ENCODE results near the gene SLC9B2.

Gene SLC9B2

GRCh38 chr4:103111598-103111997, 35.0 kb upstream of the SLC9B2 start:
- H2AFZ ChIP-seq (ENCODE audit: insufficient read depth, low read length, poor library complexity) = no peak overlapping the region
- no CpG with 5 or more reads among the region's 4 CpGs for WGBS (ENCODE audit: extremely low coverage, insufficient coverage, insufficient read length)
- no peak overlapping the region for H3K4me2 ChIP-seq (ENCODE audit: low read length)
- H2AK5ac ChIP-seq (ENCODE audit: low read length) = no peak overlapping the region
- no peak overlapping the region for H3K4ac ChIP-seq (ENCODE audit: low read depth, low read length)
- H3K18ac ChIP-seq (ENCODE audit: low read length) = no peak overlapping the region
- H4K12ac ChIP-seq (ENCODE audit: low read depth, low read length) = no peak overlapping the region
- DNase-seq = no peak
- no peaks in the 10 kb centered on the region for H3K79me2 ChIP-seq (ENCODE audit: control insufficient read depth, insufficient read depth, low read length, poor library complexity)
- H3K4me1 ChIP-seq (ENCODE audit: control insufficient read depth in 1 of 2, insufficient read depth in 2 of 2, low read length in 2 of 2) = no peaks in the 10 kb centered on the region
- no peak overlapping the region for H4K8ac ChIP-seq (ENCODE audit: low read depth, low read length)
- H3K9ac ChIP-seq (ENCODE audit: low read length) = no peak overlapping the region
- H3K14ac ChIP-seq (ENCODE audit: low read length) = no peak overlapping the region
- no peak overlapping the region for H2BK12ac ChIP-seq (ENCODE audit: low read length)
- H2BK120ac ChIP-seq (ENCODE audit: insufficient read depth, low read length, poor library complexity) = no peak overlapping the region
- H3K79me1 ChIP-seq (ENCODE audit: low read length) = no peaks in the 10 kb centered on the region
- peaks cover 2 to 5% of the 10 kb centered on the region in 2 experiments for H3K36me3 ChIP-seq (ENCODE audit: control insufficient read depth in 1 of 2, insufficient read depth in 2 of 2, low read length in 2 of 2)
- no peak overlapping the region for H3K4me3 ChIP-seq (ENCODE audit: low read depth, low read length)
- no peak overlapping the region for H3K27ac ChIP-seq (ENCODE audit: low read depth, low read length)
- H3K27me3 ChIP-seq (ENCODE audit: insufficient read depth, low read length) = no peaks in the 10 kb centered on the region
- H3K9me3 ChIP-seq (ENCODE audit: insufficient read depth, low read depth, low read length) = no peaks in the 10 kb centered on the region
- H4K91ac ChIP-seq (ENCODE audit: low read depth, low read length) = no peak overlapping the region
- no peak overlapping the region for H2BK5ac ChIP-seq (ENCODE audit: low read depth, low read length, poor library complexity)
- no peak overlapping the region for H3K23ac ChIP-seq (ENCODE audit: low read length)

GRCh38 chr4:103108542-103108941, 32.0 kb upstream of the SLC9B2 start:
- Histone ChIP-seq H3K36me3 (ENCODE audit: control insufficient read depth in 1 of 2, insufficient read depth in 2 of 2, low read length in 2 of 2) (peaks cover 2 to 6% of the 10 kb centered on the region in 2 experiments), H4K12ac (ENCODE audit: low read depth, low read length) (no peak overlapping the region), H3K14ac (ENCODE audit: low read length) (no peak overlapping the region), H2AK5ac (ENCODE audit: low read length) (no peak overlapping the region), H3K4me2 (ENCODE audit: low read length) (no peak overlapping the region), H2BK12ac (ENCODE audit: low read length) (no peak overlapping the region), H3K9ac (ENCODE audit: low read length) (no peak overlapping the region), H2BK5ac (ENCODE audit: low read depth, low read length, poor library complexity) (no peak overlapping the region), H3K27ac (ENCODE audit: low read depth, low read length) (no peak overlapping the region), H3K4me1 (ENCODE audit: control insufficient read depth in 1 of 2, insufficient read depth in 2 of 2, low read length in 2 of 2) (no peaks in the 10 kb centered on the region), H3K4ac (ENCODE audit: low read depth, low read length) (no peak overlapping the region), H4K91ac (ENCODE audit: low read depth, low read length) (no peak overlapping the region), H2AFZ (ENCODE audit: insufficient read depth, low read length, poor library complexity) (no peak overlapping the region), H3K79me2 (ENCODE audit: control insufficient read depth, insufficient read depth, low read length, poor library complexity) (no peaks in the 10 kb centered on the region), H3K18ac (ENCODE audit: low read length) (no peak overlapping the region), H3K79me1 (ENCODE audit: low read length) (no peaks in the 10 kb centered on the region), H2BK120ac (ENCODE audit: insufficient read depth, low read length, poor library complexity) (no peak overlapping the region), H3K4me3 (ENCODE audit: low read depth, low read length) (no peak overlapping the region), H4K8ac (ENCODE audit: low read depth, low read length) (no peak overlapping the region), H3K23ac (ENCODE audit: low read length) (no peak overlapping the region), H3K9me3 (ENCODE audit: insufficient read depth, low read depth, low read length) (no peaks in the 10 kb centered on the region), H3K27me3 (ENCODE audit: insufficient read depth, low read length) (no peaks in the 10 kb centered on the region)
- DNase-seq = no peak
- WGBS (ENCODE audit: extremely low coverage, insufficient coverage, insufficient read length) = no CpG with 5 or more reads among the region's 4 CpGs

GRCh38 chr4:103105558-103106356, 29.2 kb upstream of the SLC9B2 start:
- Histone ChIP-seq H3K4me1 (ENCODE audit: control insufficient read depth in 1 of 2, insufficient read depth in 2 of 2, low read length in 2 of 2) (no peaks in the 10 kb centered on the region), H3K79me1 (ENCODE audit: low read length) (no peaks in the 10 kb centered on the region), H3K27ac (ENCODE audit: low read depth, low read length) (no peak overlapping the region), H4K8ac (ENCODE audit: low read depth, low read length) (no peak overlapping the region), H3K36me3 (ENCODE audit: control insufficient read depth in 1 of 2, insufficient read depth in 2 of 2, low read length in 2 of 2) (peaks cover 2 to 6% of the 10 kb centered on the region in 2 experiments), H3K4me3 (ENCODE audit: low read depth, low read length) (no peak overlapping the region), H3K9me3 (ENCODE audit: insufficient read depth, low read depth, low read length) (no peaks in the 10 kb centered on the region), H2AK5ac (ENCODE audit: low read length) (no peak overlapping the region), H3K79me2 (ENCODE audit: control insufficient read depth, insufficient read depth, low read length, poor library complexity) (no peaks in the 10 kb centered on the region), H3K4ac (ENCODE audit: low read depth, low read length) (no peak overlapping the region), H3K9ac (ENCODE audit: low read length) (no peak overlapping the region), H3K23ac (ENCODE audit: low read length) (no peak overlapping the region), H3K18ac (ENCODE audit: low read length) (no peak overlapping the region), H2BK12ac (ENCODE audit: low read length) (no peak overlapping the region), H2BK5ac (ENCODE audit: low read depth, low read length, poor library complexity) (no peak overlapping the region), H4K12ac (ENCODE audit: low read depth, low read length) (no peak overlapping the region), H3K4me2 (ENCODE audit: low read length) (no peak overlapping the region), H3K27me3 (ENCODE audit: insufficient read depth, low read length) (no peaks in the 10 kb centered on the region), H4K91ac (ENCODE audit: low read depth, low read length) (no peak overlapping the region), H2AFZ (ENCODE audit: insufficient read depth, low read length, poor library complexity) (no peak overlapping the region), H3K14ac (ENCODE audit: low read length) (no peak overlapping the region), H2BK120ac (ENCODE audit: insufficient read depth, low read length, poor library complexity) (no peak overlapping the region)
- no peak for DNase-seq
- WGBS (ENCODE audit: extremely low coverage, insufficient coverage, insufficient read length) = no CpG with 5 or more reads among the region's 2 CpGs

GRCh38 chr4:103104886-103105285, 28.3 kb upstream of the SLC9B2 start:
- Histone ChIP-seq H3K4me2 (ENCODE audit: low read length) (no peak overlapping the region), H3K4me1 (ENCODE audit: control insufficient read depth in 1 of 2, insufficient read depth in 2 of 2, low read length in 2 of 2) (no peaks in the 10 kb centered on the region), H2BK12ac (ENCODE audit: low read length) (no peak overlapping the region), H4K12ac (ENCODE audit: low read depth, low read length) (no peak overlapping the region), H2BK5ac (ENCODE audit: low read depth, low read length, poor library complexity) (no peak overlapping the region), H3K79me2 (ENCODE audit: control insufficient read depth, insufficient read depth, low read length, poor library complexity) (no peaks in the 10 kb centered on the region), H2AK5ac (ENCODE audit: low read length) (no peak overlapping the region), H3K23ac (ENCODE audit: low read length) (no peak overlapping the region), H3K4ac (ENCODE audit: low read depth, low read length) (no peak overlapping the region), H3K9me3 (ENCODE audit: insufficient read depth, low read depth, low read length) (no peaks in the 10 kb centered on the region), H4K8ac (ENCODE audit: low read depth, low read length) (no peak overlapping the region), H3K14ac (ENCODE audit: low read length) (no peak overlapping the region), H3K9ac (ENCODE audit: low read length) (no peak overlapping the region), H3K27me3 (ENCODE audit: insufficient read depth, low read length) (no peaks in the 10 kb centered on the region), H2BK120ac (ENCODE audit: insufficient read depth, low read length, poor library complexity) (no peak overlapping the region), H2AFZ (ENCODE audit: insufficient read depth, low read length, poor library complexity) (no peak overlapping the region), H3K36me3 (ENCODE audit: control insufficient read depth in 1 of 2, insufficient read depth in 2 of 2, low read length in 2 of 2) (peaks cover 2 to 6% of the 10 kb centered on the region in 2 experiments), H3K4me3 (ENCODE audit: low read depth, low read length) (no peak overlapping the region), H3K18ac (ENCODE audit: low read length) (no peak overlapping the region), H3K27ac (ENCODE audit: low read depth, low read length) (no peak overlapping the region), H4K91ac (ENCODE audit: low read depth, low read length) (no peak overlapping the region), H3K79me1 (ENCODE audit: low read length) (no peaks in the 10 kb centered on the region)
- DNase-seq = no peak
- WGBS (ENCODE audit: extremely low coverage, insufficient coverage, insufficient read length) = no CpG with 5 or more reads among the region's 3 CpGs

All from trophoblast cell (in vitro differentiated cells and primary cell).